GM12801 (cell line): Measurements from ENCODE around the gene CST7.

ENCODE experiments used
- CTCF ChIP-seq: IDR thresholded peaks from one replicate; pipeline ENCODE4 v1.5.1; 2011; ENCODE audit warnings: control low read depth; ENCODE audit not compliant: insufficient read length; ENCODE audit errors: extremely low read depth

CST7 gene

GRCh38 chr20:24994186-24994465, 45.1 kb downstream of the CST7 start:
- TF ChIP-seq CTCF: no peak

- TF ChIP-seq CTCF: peak; percentile 72
Measured at GRCh38 chr20:24994470-24995368, 45.6 kb downstream of the CST7 start.

- no peak for TF ChIP-seq CTCF
Measured at GRCh38 chr20:24995741-24996448, 46.8 kb downstream of the CST7 start.

GRCh38 chr20:24996449-24997377, 47.6 kb downstream of the CST7 start:
- no peak for TF ChIP-seq CTCF

GRCh38 chr20:24998121-24998520, 49.1 kb downstream of the CST7 start:
- no peak for TF ChIP-seq CTCF

- no peak for TF ChIP-seq CTCF
Measured at GRCh38 chr20:24998631-24999445, 49.8 kb downstream of the CST7 start.
